ENCODE results near the gene DDX17.

GRCh38 chr22:38455530-38456271 lies 50.4 kb downstream of the DDX17 start:
- TF ChIP-seq POLR2A (IDR thresholded peaks at IDR 0.05) (no peak), EP300 (IDR thresholded peaks at IDR 0.05) (no peak)
- TF ChIP-seq, protein P1, sequence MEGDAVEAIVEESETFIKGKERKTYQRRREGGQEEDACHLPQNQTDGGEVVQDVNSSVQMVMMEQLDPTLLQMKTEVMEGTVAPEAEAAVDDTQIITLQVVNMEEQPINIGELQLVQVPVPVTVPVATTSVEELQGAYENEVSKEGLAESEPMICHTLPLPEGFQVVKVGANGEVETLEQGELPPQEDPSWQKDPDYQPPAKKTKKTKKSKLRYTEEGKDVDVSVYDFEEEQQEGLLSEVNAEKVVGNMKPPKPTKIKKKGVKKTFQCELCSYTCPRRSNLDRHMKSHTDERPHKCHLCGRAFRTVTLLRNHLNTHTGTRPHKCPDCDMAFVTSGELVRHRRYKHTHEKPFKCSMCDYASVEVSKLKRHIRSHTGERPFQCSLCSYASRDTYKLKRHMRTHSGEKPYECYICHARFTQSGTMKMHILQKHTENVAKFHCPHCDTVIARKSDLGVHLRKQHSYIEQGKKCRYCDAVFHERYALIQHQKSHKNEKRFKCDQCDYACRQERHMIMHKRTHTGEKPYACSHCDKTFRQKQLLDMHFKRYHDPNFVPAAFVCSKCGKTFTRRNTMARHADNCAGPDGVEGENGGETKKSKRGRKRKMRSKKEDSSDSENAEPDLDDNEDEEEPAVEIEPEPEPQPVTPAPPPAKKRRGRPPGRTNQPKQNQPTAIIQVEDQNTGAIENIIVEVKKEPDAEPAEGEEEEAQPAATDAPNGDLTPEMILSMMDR (IDR thresholded peaks at IDR 0.05) = no peak
